CD4-positive, alpha-beta T cell (primary cell): ENCODE measurements around the gene CARD10. TPM values are rescaled to one million over a fixed set of nuclear protein-coding genes. Genes with fewer than 3 reads are reported as not detected.

Experiments used
- ATAC-seq: fragments of 200-7000 bp; cut with Tn5 transposase; one replicate; pipeline ENCODE4 v1.10.0; 2022; ENCODE audit warnings: mild to moderate bottlenecking; ENCODE audit not compliant: poor library complexity
- CTCF ChIA-PET: fragments of 350-600 bp; sonication (Branson Sonifier 250); formaldehyde crosslinking; loops from one replicate; lab custom pipeline; 2021; ENCODE audit warnings: antibody characterized with exemption, inconsistent platforms; lab: Charles Lee
- POLR2A ChIA-PET: fragments of 350-600 bp; sonication (Branson Sonifier 250); formaldehyde crosslinking; loops from one replicate; lab custom pipeline; 2021; ENCODE audit warnings: antibody characterized with exemption, inconsistent platforms; lab: Charles Lee
- DNase-seq, 14 experiments: peaks; one replicate each; pipeline ENCODE4 v3.0.0-alpha.2; 2013 to 2020; ENCODE audit warnings: mixed read lengths in 2 of 14
- H3K27ac ChIP-seq, 2 donors: one replicate each; pipeline versions ENCODE4 v1.5.1 to v1.7.0; 2013; ENCODE audit warnings: low read length in 2 of 2, low read depth in 1 of 2, mild to moderate bottlenecking in 1 of 2
- H3K27me3 ChIP-seq, 2 experiments: 1 replicate in 1 of 2; 2 replicates in 1 of 2; pipeline versions ENCODE4 v1.6.1 to v1.7.0; 2013; ENCODE audit warnings: low read length in 2 of 2, control low read depth in 1 of 2, mild to moderate bottlenecking in 1 of 2, moderate library complexity in 1 of 2; ENCODE audit not compliant: insufficient read depth in 2 of 2, control insufficient read depth in 1 of 2
- H3K36me3 ChIP-seq: one replicate; pipeline ENCODE4 v1.6.1; 2013; ENCODE audit warnings: low read length, control low read depth; ENCODE audit not compliant: insufficient read depth
- H3K4me1 ChIP-seq: one replicate; pipeline ENCODE4 v1.6.1; 2013; ENCODE audit warnings: low read length, control low read depth; ENCODE audit not compliant: insufficient read depth
- H3K4me3 ChIP-seq: one replicate; pipeline ENCODE4 v1.5.1; 2013; ENCODE audit warnings: mild to moderate bottlenecking, low read length, moderate library complexity
- H3K9me3 ChIP-seq, 2 experiments: 1 replicate in 1 of 2; 2 replicates in 1 of 2; pipeline versions ENCODE4 v1.6.1 to v1.7.0; 2013; ENCODE audit warnings: low read length in 2 of 2, mild to moderate bottlenecking in 2 of 2, control low read depth in 1 of 2, moderate library complexity in 1 of 2; ENCODE audit not compliant: control insufficient read depth in 1 of 2, insufficient read depth in 1 of 2
- H3K27ac Mint-ChIP-seq: one replicate; pipeline ENCODE4 v1.8.0; 2020; ENCODE audit warnings: mixed read lengths
- H3K27me3 Mint-ChIP-seq: one replicate; pipeline ENCODE4 v1.8.0; 2021; ENCODE audit warnings: mixed read lengths
- H3K36me3 Mint-ChIP-seq: one replicate; pipeline ENCODE4 v1.8.0; 2021; ENCODE audit warnings: low read depth, mixed read lengths
- H3K4me1 Mint-ChIP-seq: one replicate; pipeline ENCODE4 v1.8.0; 2021; ENCODE audit warnings: low read depth, mixed read lengths
- H3K4me3 Mint-ChIP-seq: one replicate; pipeline ENCODE4 v1.8.0; 2020; ENCODE audit warnings: mild to moderate bottlenecking, mixed read lengths
- H3K9me3 Mint-ChIP-seq: one replicate; pipeline ENCODE4 v1.8.0; 2020; ENCODE audit warnings: mixed read lengths
- intact Hi-C, 2 experiments: fragments of 100-400 bp; cut with DNase I in 1 of 2; cut with micrococcal nuclease in 1 of 2; formaldehyde crosslinking; loops; one replicate each; pipeline versions ENCODE4 v1.15.1 to v1.9.0; 2023 to 2025; cut with DNase I, micrococcal nuclease
- total RNA-seq, 174 experiments: library from RNA in 2 of 174; stranded (reverse) in 2 of 174; gene quantifications; one replicate each; pipeline ENCODE4 v1.2.3 and lab custom pipeline; 2021 to 2026
- TF ChIP-seq, protein P1 (sequence below): fragments of 200-600 bp; IDR thresholded peaks from one replicate; pipeline ENCODE4 v1.8.0; 2022; ENCODE audit warnings: antibody characterized with exemption, mild to moderate bottlenecking

CARD10 gene
- total RNA-seq, 2 experiments from 2014 or later = 0.20 to 0.63 TPM

GRCh38 chr22:37442135-37442534, 77.1 kb downstream of the CARD10 start:
- Mint-ChIP-seq H3K9me3 (no peaks in the 10 kb centered on the region), H3K4me1 (no peaks in the 10 kb centered on the region), H3K36me3 (no peaks in the 10 kb centered on the region), H3K27me3 (peaks cover 5% of the 10 kb centered on the region), H3K27ac (no peak overlapping the region), H3K4me3 (no peak overlapping the region)
- H3K36me3 ChIP-seq = no peaks in the 10 kb centered on the region
- POLR2A ChIA-PET = no interaction called here
- CTCF ChIA-PET = no interaction called here
- H3K4me3 ChIP-seq = no peak overlapping the region
- DNase-seq (no peak), ATAC-seq (no peak)
- no peaks in the 10 kb centered on the region for H3K4me1 ChIP-seq
- no peak overlapping the region for H3K27ac ChIP-seq
- TF ChIP-seq, protein P1, sequence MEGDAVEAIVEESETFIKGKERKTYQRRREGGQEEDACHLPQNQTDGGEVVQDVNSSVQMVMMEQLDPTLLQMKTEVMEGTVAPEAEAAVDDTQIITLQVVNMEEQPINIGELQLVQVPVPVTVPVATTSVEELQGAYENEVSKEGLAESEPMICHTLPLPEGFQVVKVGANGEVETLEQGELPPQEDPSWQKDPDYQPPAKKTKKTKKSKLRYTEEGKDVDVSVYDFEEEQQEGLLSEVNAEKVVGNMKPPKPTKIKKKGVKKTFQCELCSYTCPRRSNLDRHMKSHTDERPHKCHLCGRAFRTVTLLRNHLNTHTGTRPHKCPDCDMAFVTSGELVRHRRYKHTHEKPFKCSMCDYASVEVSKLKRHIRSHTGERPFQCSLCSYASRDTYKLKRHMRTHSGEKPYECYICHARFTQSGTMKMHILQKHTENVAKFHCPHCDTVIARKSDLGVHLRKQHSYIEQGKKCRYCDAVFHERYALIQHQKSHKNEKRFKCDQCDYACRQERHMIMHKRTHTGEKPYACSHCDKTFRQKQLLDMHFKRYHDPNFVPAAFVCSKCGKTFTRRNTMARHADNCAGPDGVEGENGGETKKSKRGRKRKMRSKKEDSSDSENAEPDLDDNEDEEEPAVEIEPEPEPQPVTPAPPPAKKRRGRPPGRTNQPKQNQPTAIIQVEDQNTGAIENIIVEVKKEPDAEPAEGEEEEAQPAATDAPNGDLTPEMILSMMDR = no peak
- intact Hi-C loops = no loop called here
- peaks cover 0 to 8% of the 10 kb centered on the region in 2 experiments for H3K9me3 ChIP-seq
- no peaks in the 10 kb centered on the region for H3K27me3 ChIP-seq

DNA sequence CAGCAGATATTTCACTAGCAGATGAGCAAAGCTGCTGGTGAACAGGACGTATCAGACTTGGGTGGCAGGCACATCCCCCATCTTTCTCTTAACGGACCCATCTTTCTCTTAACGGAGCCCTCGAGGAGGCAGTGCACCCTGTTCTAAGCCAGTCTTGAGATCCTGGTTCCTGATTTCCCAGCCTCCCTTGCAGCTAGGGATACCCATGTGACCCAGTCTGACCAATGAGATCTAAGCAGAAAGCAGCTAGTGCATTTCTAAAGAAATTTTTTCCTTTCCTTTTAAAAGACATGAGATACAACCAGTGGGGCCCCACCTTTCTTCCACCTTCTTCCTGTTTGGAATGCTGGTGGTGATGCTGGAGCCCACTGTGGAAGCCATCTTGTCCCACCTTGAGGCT, 78.3 kb downstream of the CARD10 start:
- intact Hi-C loops = no loop called here
- no peak for DNase-seq
- no peaks in the 10 kb centered on the region for H3K9me3 Mint-ChIP-seq
- Histone ChIP-seq H3K36me3 (no peaks in the 10 kb centered on the region), H3K4me3 (no peak overlapping the region), H3K27me3 (no peaks in the 10 kb centered on the region), H3K4me1 (no peaks in the 10 kb centered on the region), H3K9me3 (peaks cover 0 to 8% of the 10 kb centered on the region in 2 experiments), H3K27ac (no peak overlapping the region)
- ATAC-seq = no peak
- TF ChIP-seq, protein P1 = no peak
- ChIA-PET POLR2A (no interaction called here), CTCF (interaction anchor here (0.6 kb wide), 1 partner anchor 98 kb away, joined by 3 read pairs; no protein-coding TSS in a partner anchor)
- no peak overlapping the region for H3K4me3 Mint-ChIP-seq
- H3K27ac Mint-ChIP-seq = no peak overlapping the region
- no peaks in the 10 kb centered on the region for H3K36me3 Mint-ChIP-seq
- no peaks in the 10 kb centered on the region for H3K4me1 Mint-ChIP-seq
- peaks cover 5% of the 10 kb centered on the region for H3K27me3 Mint-ChIP-seq

Other genes starting within 250 kb of the CARD10 start
- 100 to 1,000 TPM; 134 to 138 TPM for gene CYTH4, start 236.9 kb downstream of the CARD10 start, total RNA-seq
- under 1 TPM; 0.05 to 0.20 TPM for gene ELFN2, start 91.9 kb downstream of the CARD10 start, total RNA-seq
- 10 to 100 TPM; 85.1 to 89.9 TPM for gene MFNG, start 33.0 kb downstream of the CARD10 start, total RNA-seq
- not detected for gene CDC42EP1, start 41.1 kb upstream of the CARD10 start, total RNA-seq
- 1 to 10 TPM; 2.6 to 3.0 TPM for gene LGALS2, start 60.7 kb upstream of the CARD10 start, total RNA-seq
- 10 to 100 TPM; 57.0 to 60.9 TPM for gene GGA1, start 89.4 kb upstream of the CARD10 start, total RNA-seq
- gene SH3BP1, start 120.3 kb upstream of the CARD10 start, total RNA-seq = 10 to 100 TPM; 46.9 to 49.0 TPM
- 1 to 10 TPM; 1.5 TPM for gene PDXP, start 139.3 kb upstream of the CARD10 start, total RNA-seq
- 10 to 100 TPM; 85.1 to 93.7 TPM for gene LGALS1, start 156.2 kb upstream of the CARD10 start, total RNA-seq
- gene NOL12, start 166.9 kb upstream of the CARD10 start, total RNA-seq = 10 to 100 TPM; 24.3 to 26.2 TPM
- 10 to 100 TPM in 1 of 2 experiments, 1 to 10 TPM in 1; 9.0 to 10.1 TPM for gene TRIOBP, start 177.6 kb upstream of the CARD10 start, total RNA-seq